Measurements from ENCODE around the gene ATP1B1.

Gene ATP1B1

DNA sequence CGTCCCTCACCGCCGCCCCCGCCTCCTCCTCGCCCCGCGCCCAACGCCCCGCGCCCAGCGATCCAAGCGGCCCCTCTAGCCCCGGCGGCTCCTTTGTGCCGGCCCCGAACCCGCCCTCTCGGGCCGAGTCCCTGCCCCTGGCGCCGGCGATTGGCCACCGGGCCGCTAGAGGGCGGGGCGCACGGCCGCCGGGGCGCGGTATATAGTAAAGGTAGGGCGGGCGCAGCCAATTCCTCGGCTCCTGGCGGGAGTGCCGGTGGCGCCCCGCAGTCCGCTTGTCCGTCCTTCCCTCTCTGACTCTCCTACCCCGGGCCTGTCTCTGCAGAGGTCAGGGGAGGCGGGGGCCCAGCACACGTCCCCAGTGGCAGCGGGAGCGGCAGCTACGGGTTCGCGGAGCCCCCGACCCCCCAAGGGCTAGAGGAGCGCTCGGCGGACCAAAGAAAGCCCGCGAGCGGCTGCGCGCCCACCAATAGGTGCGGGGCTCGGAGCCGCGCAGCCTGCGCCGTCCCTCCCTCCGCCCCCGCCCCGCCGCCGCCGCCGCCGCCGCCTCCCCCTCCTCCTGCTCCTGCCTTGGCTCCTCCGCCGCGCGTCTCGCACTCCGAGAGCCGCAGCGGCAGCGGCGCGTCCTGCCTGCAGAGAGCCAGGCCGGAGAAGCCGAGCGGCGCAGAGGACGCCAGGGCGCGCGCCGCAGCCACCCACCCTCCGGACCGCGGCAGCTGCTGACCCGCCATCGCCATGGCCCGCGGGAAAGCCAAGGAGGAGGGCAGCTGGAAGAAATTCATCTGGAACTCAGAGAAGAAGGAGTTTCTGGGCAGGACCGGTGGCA, at the start of gene ATP1B1:
Gene ATP1B1 (plus strand): TSS at position 596 of the 826 bp plus-strand sequence. CDS start 140 bp downstream, at position 736.
- TF ChIP-seq, protein P1, sequence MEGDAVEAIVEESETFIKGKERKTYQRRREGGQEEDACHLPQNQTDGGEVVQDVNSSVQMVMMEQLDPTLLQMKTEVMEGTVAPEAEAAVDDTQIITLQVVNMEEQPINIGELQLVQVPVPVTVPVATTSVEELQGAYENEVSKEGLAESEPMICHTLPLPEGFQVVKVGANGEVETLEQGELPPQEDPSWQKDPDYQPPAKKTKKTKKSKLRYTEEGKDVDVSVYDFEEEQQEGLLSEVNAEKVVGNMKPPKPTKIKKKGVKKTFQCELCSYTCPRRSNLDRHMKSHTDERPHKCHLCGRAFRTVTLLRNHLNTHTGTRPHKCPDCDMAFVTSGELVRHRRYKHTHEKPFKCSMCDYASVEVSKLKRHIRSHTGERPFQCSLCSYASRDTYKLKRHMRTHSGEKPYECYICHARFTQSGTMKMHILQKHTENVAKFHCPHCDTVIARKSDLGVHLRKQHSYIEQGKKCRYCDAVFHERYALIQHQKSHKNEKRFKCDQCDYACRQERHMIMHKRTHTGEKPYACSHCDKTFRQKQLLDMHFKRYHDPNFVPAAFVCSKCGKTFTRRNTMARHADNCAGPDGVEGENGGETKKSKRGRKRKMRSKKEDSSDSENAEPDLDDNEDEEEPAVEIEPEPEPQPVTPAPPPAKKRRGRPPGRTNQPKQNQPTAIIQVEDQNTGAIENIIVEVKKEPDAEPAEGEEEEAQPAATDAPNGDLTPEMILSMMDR (IDR thresholded peaks at IDR 0.05; ENCODE audit: borderline replicate concordance, insufficient read depth, low read depth, low read length): 0 out of 2 replicates have a peak, but pooled peaks have one; percentile 21
- peak within 1 kb of the TSS; percentile 83 for H3K4me3 ChIP-seq (ENCODE audit: low read depth, low read length)

DNA sequence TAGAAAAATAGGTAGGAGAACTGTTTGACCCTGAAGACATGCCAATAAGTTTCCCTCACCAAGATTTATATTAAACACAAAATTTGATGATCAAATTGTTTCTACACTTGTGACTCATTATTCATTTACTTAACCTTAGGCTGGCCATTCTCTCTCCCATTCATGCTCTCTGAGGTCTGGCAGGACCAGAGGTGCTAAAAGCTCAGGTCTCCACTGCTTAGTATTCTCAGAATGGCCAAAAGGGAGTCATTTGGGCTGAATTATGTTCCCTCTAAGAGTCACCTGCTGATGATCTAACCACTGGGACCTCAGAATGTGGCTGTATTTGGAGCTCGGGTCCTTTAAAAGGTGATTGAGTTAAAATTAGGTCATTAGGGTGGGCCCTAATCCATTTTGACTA, 47.1 kb upstream of the ATP1B1 start:
- TF ChIP-seq, protein P1 (IDR thresholded peaks at IDR 0.05; ENCODE audit: borderline replicate concordance, insufficient read depth, low read depth, low read length): no peak
- H3K4me3 ChIP-seq (ENCODE audit: low read depth, low read length): no peak overlapping the region

DNA sequence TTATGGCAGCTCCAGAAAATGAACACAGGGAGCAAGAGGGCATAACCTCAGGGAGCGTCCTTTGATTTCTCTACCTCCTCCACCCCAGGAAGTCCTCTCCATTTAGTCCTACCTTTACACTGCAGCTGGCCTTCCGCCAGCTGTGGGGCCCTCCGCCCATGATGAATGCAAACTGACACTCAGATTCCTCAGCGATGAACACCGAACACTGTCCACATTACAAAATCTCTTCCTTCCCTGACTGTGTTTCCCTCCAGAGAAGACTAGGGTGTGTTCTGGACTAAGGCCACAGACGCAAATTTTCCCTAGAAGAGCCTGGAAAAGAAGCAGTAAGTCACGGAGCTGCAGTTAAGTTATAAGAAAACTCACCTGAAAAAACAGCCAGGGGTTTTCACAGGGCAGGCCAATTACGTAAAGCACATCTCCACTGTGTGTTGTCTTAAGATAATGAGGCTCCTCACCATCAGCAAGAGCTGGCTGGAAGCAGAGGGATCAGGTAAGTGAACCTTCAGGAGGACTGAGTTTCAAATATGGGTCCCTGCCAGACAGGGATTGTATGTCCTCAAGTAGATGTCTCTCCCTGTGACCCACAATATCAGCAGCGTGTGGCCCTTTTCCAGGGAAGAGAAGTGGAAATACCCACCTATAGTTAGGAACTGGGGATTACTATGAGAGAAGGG, 46.3 kb upstream of the ATP1B1 start:
- TF ChIP-seq, protein P1 (IDR thresholded peaks at IDR 0.05; ENCODE audit: borderline replicate concordance, insufficient read depth, low read depth, low read length): no peak
- no peak overlapping the region for H3K4me3 ChIP-seq (ENCODE audit: low read depth, low read length)

DNA sequence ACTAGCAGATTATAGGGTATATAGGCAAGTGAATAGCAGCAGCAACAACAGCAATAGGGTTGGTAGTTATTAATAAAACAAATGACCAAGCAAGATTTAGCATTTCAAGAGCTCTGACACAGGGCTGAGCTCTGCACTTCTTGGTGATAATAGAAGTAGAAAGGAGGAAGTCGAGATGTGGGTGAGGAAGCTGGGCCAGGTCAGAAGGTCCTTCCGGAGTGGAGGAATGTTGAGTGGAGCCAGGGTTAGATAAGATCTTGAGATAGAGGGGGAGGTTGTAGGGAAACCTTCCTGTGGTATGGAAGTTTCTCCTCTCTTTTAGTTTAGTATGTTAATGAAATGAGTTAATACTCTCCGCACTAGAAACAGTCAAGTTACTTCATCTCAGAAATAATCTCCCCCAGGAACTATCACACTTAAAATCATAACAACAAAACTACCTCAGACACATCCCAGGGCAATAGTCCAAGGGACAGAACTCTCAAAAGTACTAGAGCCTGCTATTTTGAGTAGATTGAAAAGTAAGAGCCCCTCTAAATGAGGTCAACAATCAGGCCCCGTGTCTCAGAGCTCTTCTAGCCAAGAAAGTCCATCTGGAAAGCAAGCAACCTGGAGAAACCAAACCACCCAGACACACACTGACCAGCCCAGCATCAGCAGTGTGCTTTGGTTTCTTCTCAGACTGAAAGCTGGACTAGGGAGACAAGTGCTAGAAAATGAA, 45.4 kb upstream of the ATP1B1 start:
- TF ChIP-seq, protein P1 (IDR thresholded peaks at IDR 0.05; ENCODE audit: borderline replicate concordance, insufficient read depth, low read depth, low read length): no peak
- no peak overlapping the region for H3K4me3 ChIP-seq (ENCODE audit: low read depth, low read length)

DNA sequence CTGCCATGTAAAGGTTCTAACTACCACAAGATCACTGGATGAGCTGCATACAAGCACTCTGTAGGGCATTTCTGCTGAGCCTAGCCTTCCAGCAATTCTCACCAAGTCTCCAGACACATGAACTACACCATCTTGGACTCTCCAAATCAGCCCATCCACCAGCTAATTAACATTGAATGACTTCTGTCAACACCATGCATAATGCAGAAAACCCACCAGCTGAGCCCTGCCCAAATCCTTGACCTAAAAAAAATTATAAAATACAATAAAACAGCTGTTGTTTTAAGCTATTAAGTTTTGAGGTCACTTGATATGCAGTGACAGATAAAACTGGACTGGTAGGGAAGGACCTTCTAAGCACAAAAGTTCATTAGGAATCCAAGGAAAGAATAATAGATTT, 44.3 kb upstream of the ATP1B1 start:
- no peak overlapping the region for H3K4me3 ChIP-seq (ENCODE audit: low read depth, low read length)
- TF ChIP-seq, protein P1 (IDR thresholded peaks at IDR 0.05; ENCODE audit: borderline replicate concordance, insufficient read depth, low read depth, low read length): no peak

DNA sequence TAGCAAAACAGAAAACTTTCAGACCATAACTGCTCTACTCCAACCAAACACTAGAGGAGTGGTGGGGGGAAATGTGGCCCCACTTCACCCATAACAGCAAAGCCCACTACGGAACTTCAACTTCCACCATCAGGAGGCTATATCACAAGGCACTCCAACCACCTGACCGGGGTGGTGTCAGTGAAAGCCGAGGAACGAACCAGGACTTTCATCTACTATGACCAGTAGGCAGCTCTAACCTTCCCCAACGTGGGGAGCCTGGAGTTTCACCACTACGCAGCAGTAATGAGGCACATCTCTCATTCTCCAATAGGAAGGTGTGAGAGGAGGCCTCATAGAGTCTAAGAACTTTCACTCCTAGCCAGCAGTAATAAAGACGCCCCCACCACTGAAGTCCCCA, 42.4 kb upstream of the ATP1B1 start:
- H3K4me3 ChIP-seq (ENCODE audit: low read depth, low read length): no peak overlapping the region
- TF ChIP-seq, protein P1 (IDR thresholded peaks at IDR 0.05; ENCODE audit: borderline replicate concordance, insufficient read depth, low read depth, low read length): no peak
